MM.1S (cell line): ENCODE results near the gene ADAMTSL2.

Experiments used
- DNase-seq: peaks from one replicate; pipeline ENCODE4 v3.0.0-alpha.2; 2015
- H2AFZ ChIP-seq: fragments of 300-600 bp; sonication (generic); 2 replicates; pipeline ENCODE4 v1.6.0; 2016; ENCODE audit warnings: antibody characterized with exemption, low read length
- H3F3A ChIP-seq: fragments of 300-600 bp; sonication (generic); 2 replicates; pipeline ENCODE4 v1.6.1; 2016; ENCODE audit warnings: mild to moderate bottlenecking, antibody characterized with exemption, low read length, moderate library complexity, mixed read lengths; ENCODE audit not compliant: insufficient read depth
- H3K27ac ChIP-seq: fragments of 300-600 bp; sonication (generic); 2 replicates; pipeline ENCODE4 v1.5.1; 2016; ENCODE audit warnings: mild to moderate bottlenecking, low read length
- H3K27me3 ChIP-seq: fragments of 300-600 bp; sonication (generic); replicated peaks from 2 replicates; pipeline ENCODE4 v1.6.0; 2016; ENCODE audit warnings: low read length; ENCODE audit not compliant: insufficient read depth
- H3K36me3 ChIP-seq: fragments of 300-600 bp; sonication (generic); replicated peaks from 2 replicates; pipeline ENCODE4 v1.6.1; 2016; ENCODE audit warnings: mild to moderate bottlenecking, low read length, mixed read lengths; ENCODE audit not compliant: insufficient read depth
- H3K4me1 ChIP-seq: fragments of 300-600 bp; sonication (generic); 2 replicates; pipeline ENCODE4 v1.6.1; 2016; ENCODE audit warnings: low read length, mixed read lengths
- H3K4me2 ChIP-seq: fragments of 300-600 bp; sonication (generic); 2 replicates; pipeline ENCODE4 v1.6.0; 2016; ENCODE audit warnings: low read depth, low read length
- H3K4me3 ChIP-seq: fragments of 300-600 bp; sonication (generic); 2 replicates; pipeline ENCODE4 v1.5.1; 2016; ENCODE audit warnings: low read length, mixed read lengths
- H3K79me2 ChIP-seq: fragments of 300-600 bp; sonication (generic); 2 replicates; pipeline ENCODE4 v1.6.1; 2016; ENCODE audit warnings: mixed run types, low read length, mixed read lengths
- H3K9ac ChIP-seq: fragments of 300-600 bp; sonication (generic); 2 replicates; pipeline ENCODE4 v1.6.1; 2016; ENCODE audit warnings: low read length, mixed read lengths
- H3K9me2 ChIP-seq: fragments of 300-600 bp; sonication (generic); replicated peaks from 2 replicates; pipeline ENCODE4 v1.6.1; 2016; ENCODE audit warnings: mild to moderate bottlenecking, low read length, mixed read lengths; ENCODE audit not compliant: insufficient read depth
- H3K9me3 ChIP-seq: fragments of 300-600 bp; sonication (generic); replicated peaks from 2 replicates; pipeline ENCODE4 v1.6.1; 2016; ENCODE audit warnings: mild to moderate bottlenecking, low read length, mixed read lengths; ENCODE audit not compliant: insufficient read depth
- H4K20me1 ChIP-seq: fragments of 300-600 bp; sonication (generic); 2 replicates; pipeline ENCODE4 v1.6.1; 2016; ENCODE audit warnings: mild to moderate bottlenecking, low read length, moderate library complexity, mixed read lengths; ENCODE audit not compliant: insufficient read depth
- EZH2 ChIP-seq: fragments of 300-600 bp; sonication (generic); optimal IDR thresholded peaks from 2 replicates; pipeline ENCODE3; 2017; ENCODE audit warnings: low read depth, mild to moderate bottlenecking, antibody characterized with exemption, low read length, mixed read lengths
- EZH2phosphoT487 ChIP-seq: fragments of 300-600 bp; sonication (generic); IDR thresholded peaks from 2 replicates; pipeline ENCODE4 v1.6.1; 2018; ENCODE audit warnings: antibody characterized with exemption, low read length
- TF ChIP-seq, protein P1 (sequence below): fragments of 300-600 bp; sonication (generic); IDR thresholded peaks from 2 replicates; pipeline ENCODE4 v1.5.1; 2016; ENCODE audit warnings: antibody characterized with exemption, low read length, mixed read lengths

ADAMTSL2 gene

DNA sequence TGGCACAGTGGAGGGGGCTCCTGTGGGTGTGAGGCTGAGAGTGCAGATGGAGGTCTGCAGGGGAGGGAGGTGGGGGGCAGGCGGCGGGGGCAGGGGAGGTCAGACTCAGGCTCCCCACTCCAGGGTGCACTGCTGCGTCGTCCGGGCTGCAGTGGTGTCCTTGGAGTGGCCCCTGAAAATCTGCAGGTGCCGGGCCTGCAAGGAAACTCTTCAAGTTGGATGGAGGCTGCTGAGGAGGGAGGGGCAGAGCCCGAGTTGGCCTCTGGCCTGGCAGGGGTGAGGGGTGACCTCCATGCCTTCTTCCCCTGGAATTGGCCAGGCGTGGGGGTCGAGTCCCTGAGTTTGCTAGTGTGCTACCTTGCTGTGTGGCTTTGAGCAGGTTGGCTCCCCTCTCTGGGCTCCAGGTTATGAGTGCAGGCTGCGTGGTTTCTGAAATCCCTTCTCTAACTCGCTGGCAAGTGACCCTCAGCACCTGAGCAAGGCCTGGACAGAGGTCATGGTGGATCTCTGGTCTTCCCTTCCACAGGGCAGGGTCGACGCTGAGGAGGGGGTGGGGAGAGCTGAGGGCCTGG is 888 bp downstream of the ADAMTSL2 start:
- H4K20me1 ChIP-seq: no peaks in the 10 kb centered on the region; the same call in 1 of the 2 replicates
- H3K9me2 ChIP-seq: no peaks in the 10 kb centered on the region
- no peaks in the 10 kb centered on the region for H3K36me3 ChIP-seq
- no peak overlapping the region for H3K4me2 ChIP-seq
- no peak for DNase-seq
- H3K9ac ChIP-seq: no peak overlapping the region
- no peak overlapping the region for H2AFZ ChIP-seq
- no peaks in the 10 kb centered on the region for H3K9me3 ChIP-seq
- H3K79me2 ChIP-seq: no peaks in the 10 kb centered on the region
- H3K4me3 ChIP-seq: no peak overlapping the region
- no peak overlapping the region for H3K27ac ChIP-seq
- TF ChIP-seq, protein P1, sequence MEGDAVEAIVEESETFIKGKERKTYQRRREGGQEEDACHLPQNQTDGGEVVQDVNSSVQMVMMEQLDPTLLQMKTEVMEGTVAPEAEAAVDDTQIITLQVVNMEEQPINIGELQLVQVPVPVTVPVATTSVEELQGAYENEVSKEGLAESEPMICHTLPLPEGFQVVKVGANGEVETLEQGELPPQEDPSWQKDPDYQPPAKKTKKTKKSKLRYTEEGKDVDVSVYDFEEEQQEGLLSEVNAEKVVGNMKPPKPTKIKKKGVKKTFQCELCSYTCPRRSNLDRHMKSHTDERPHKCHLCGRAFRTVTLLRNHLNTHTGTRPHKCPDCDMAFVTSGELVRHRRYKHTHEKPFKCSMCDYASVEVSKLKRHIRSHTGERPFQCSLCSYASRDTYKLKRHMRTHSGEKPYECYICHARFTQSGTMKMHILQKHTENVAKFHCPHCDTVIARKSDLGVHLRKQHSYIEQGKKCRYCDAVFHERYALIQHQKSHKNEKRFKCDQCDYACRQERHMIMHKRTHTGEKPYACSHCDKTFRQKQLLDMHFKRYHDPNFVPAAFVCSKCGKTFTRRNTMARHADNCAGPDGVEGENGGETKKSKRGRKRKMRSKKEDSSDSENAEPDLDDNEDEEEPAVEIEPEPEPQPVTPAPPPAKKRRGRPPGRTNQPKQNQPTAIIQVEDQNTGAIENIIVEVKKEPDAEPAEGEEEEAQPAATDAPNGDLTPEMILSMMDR: no peak
- TF ChIP-seq EZH2phosphoT487: no peak
- TF ChIP-seq EZH2: no peak
- H3F3A ChIP-seq: no peaks in the 10 kb centered on the region
- H3K4me1 ChIP-seq: no peaks in the 10 kb centered on the region
- H3K27me3 ChIP-seq: peaks cover 98% of the 10 kb centered on the region

DNA sequence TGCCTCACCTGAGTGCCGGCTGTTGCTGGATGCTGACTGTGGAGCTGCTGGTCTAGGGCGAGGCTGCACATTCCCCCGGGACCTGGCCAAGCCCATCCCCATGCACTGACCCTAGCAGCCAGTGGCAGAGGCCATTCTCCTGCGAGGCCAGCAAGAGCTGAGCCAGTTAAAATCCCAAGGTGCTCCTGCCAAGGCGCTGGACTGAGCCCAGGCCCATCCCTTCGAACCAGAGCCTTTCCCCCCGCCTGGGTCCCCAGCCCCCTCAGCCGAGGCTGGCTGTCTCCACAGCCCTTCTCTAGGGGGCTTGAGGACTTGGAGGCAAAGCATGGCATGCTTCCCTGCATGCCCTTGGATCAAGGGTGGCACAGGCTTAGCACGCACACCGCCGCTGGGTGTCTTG is 1.6 kb downstream of the ADAMTSL2 start:
- DNase-seq: no peak
- H3K4me2 ChIP-seq: no peak overlapping the region

DNA sequence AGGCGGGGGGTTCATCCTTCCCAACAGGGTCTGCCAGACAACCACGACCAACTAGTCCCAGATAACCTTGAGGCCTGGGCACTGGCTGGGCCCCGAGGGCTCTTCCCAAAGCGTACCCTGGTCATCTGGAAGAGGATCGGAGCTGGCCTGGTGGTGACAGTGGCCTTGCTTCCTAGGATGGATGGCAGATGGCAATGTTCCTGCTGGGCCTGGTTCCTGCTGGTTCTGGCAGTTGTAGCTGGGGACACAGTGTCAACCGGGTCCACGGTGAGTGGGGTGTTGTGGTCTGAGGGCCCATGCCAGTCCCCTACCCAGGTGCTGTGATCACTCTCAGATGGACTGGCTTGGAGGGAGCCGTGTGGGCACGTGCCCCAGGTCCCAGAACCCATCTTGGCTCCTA is 2.0 kb downstream of the ADAMTSL2 start:
- no peaks in the 10 kb centered on the region for H3K9me3 ChIP-seq
- no peak overlapping the region for H3K9ac ChIP-seq
- no peaks in the 10 kb centered on the region for H3K9me2 ChIP-seq
- no peak for TF ChIP-seq EZH2phosphoT487
- TF ChIP-seq EZH2: no peak
- TF ChIP-seq, protein P1: no peak
- H3K4me3 ChIP-seq: no peak overlapping the region
- no peaks in the 10 kb centered on the region for H3F3A ChIP-seq
- H3K36me3 ChIP-seq: no peaks in the 10 kb centered on the region
- H4K20me1 ChIP-seq: no peaks in the 10 kb centered on the region; the same call in 1 of the 2 replicates
- no peaks in the 10 kb centered on the region for H3K79me2 ChIP-seq
- no peak for DNase-seq
- no peak overlapping the region for H3K27ac ChIP-seq
- H3K4me2 ChIP-seq: no peak overlapping the region
- no peak overlapping the region for H2AFZ ChIP-seq
- peaks cover 98% of the 10 kb centered on the region for H3K27me3 ChIP-seq
- no peaks in the 10 kb centered on the region for H3K4me1 ChIP-seq

More for the DNA sequence above, 1.6 kb downstream of the ADAMTSL2 start:
- H4K20me1 ChIP-seq: no peaks in the 10 kb centered on the region; the same call in 1 of the 2 replicates
- no peaks in the 10 kb centered on the region for H3F3A ChIP-seq
- H3K9me3 ChIP-seq: no peaks in the 10 kb centered on the region
- no peaks in the 10 kb centered on the region for H3K9me2 ChIP-seq
- no peak overlapping the region for H3K4me3 ChIP-seq
- no peak overlapping the region for H2AFZ ChIP-seq
- peaks cover 98% of the 10 kb centered on the region for H3K27me3 ChIP-seq
- H3K27ac ChIP-seq: no peak overlapping the region
- no peaks in the 10 kb centered on the region for H3K4me1 ChIP-seq
- H3K79me2 ChIP-seq: no peaks in the 10 kb centered on the region
- no peak overlapping the region for H3K9ac ChIP-seq
- no peaks in the 10 kb centered on the region for H3K36me3 ChIP-seq
- TF ChIP-seq EZH2phosphoT487: no peak
- no peak for TF ChIP-seq EZH2
- TF ChIP-seq, protein P1: no peak
